ENCODE data around the gene APOB.

GRCh38 chr2:21072477-21073242, 28.8 kb upstream of the APOB start:
- no peak for TF ChIP-seq SPI1 (IDR thresholded peaks at IDR 0.05; ENCODE audit: borderline replicate concordance, low read depth)
- no peak for TF ChIP-seq CTCF (IDR thresholded peaks at IDR 0.05; ENCODE audit: insufficient read depth, low read length)

All from HL-60 (cell line).